ENCODE measurements around the gene IQCK.
"Not testable (repeated sequence)": the region's sequence is repeated elsewhere in the genome, so short reads cannot be mapped to it uniquely, and the experiment has no call there.

The IQCK gene

DNA sequence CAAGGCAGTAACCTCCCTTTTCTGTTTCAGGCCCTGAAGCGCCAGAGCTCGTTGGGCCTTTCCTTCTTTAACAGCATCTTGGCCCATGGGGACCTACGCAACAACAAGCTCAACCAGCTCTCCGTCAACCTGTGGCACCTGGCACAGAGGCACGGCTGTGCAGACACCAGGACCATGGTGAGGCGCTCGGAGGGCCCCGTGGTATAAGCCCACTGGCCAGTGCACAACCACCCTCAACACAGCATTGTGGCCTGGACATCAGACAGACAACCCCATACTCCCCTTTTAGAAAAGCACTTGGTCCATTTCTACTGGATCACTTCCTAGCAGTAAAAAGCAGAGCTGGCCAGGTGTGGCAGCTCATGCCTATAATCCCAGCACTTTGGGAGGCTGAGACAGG lies 18.6 kb upstream of the IQCK start:
- DNase-seq (ENCODE audit: low read depth in 2 of 2) = no peak

DNA sequence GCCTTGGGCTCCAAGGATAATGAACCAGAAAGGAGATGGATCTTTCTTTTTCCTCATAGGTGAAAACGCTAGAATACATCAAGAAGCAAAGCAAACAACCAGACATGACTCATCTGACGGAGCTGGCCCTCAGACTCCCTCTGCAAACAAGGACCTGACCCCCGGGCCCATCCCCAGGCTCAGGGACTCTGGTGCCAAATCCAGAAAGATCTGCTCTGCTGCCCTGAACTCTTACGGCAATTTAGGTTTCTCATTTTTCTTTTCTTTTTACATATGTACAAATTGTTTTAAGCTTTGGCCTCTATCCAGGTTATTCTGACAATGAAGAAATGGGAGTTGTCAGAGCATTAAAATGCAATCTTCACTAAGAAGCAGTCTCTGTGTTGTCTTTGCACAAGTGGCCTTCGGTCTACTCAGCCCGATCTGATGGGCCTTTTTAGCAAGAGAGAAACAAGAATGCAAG lies 17.7 kb upstream of the IQCK start:
- DNase-seq (ENCODE audit: low read depth in 2 of 2) = no peak

DNA sequence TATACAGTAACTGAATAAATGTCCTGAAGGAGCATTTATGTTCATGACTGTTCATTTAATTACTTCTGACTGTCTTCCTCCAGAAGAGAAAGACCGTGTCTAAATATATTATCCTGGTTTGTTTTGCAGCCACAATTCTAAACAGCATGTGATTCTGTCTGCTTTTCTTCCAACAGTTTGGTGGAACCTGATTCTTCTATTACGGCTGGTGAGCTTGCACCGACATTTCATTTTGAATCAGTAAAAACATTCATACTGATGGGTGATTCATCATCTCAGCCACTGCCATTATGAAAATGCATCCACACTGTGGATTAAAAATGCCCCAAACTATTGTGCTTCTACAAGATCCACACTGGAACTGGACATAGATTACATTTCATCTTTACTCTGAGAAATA lies 17.0 kb upstream of the IQCK start:
- no peak for DNase-seq (ENCODE audit: low read depth in 2 of 2)

- DNase-seq (ENCODE audit: low read depth in 2 of 2) = no peak
These were observed 14.7 kb upstream of the IQCK start for GRCh38 chr16:19703172-19703889.

GRCh38 chr16:19704321-19705145 lies 13.5 kb upstream of the IQCK start:
- DNase-seq (ENCODE audit: low read depth in 2 of 2) = no peak

DNA sequence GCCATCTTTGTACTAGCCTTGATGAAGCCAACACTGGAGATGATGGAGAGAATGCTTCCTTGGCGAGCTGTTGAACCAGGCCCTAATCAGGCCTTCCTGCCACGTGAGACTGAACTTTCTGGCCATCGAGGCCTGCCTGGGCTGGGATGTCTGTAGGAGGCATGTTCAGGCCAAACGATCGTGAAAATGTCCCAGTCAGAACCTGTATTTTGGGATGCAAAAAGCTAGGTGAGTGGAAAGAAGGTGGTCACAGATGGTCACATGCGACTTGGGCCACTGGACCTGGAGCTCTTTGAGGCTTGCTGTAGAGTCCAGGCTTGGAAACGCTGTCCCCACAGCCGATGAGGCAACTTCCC lies 12.9 kb upstream of the IQCK start:
- DNase-seq (ENCODE audit: low read depth in 2 of 2) = no peak

DNA sequence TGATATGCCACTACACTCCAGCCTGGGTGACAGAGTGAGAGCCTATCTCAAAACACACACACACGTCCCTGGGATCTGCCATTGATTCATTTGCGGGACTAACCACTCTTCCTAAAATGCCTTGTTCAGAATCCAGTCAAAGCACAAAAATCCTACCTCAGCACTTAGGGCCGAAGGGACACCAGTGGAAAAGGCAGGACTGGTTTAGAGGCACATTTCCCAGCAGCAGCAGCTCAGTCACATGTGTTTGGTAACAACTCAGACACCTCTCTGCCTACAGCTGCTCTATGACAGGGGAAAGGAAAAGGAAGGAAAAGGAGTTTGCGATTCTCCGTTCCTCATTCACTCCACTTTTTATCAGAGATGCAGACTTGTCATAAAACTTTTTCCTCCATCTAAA lies 12.2 kb upstream of the IQCK start:
- no peak for DNase-seq (ENCODE audit: low read depth in 2 of 2)

GRCh38 chr16:19706846-19707245 lies 11.2 kb upstream of the IQCK start:
- DNase-seq (ENCODE audit: low read depth in 2 of 2) = no peak

DNA sequence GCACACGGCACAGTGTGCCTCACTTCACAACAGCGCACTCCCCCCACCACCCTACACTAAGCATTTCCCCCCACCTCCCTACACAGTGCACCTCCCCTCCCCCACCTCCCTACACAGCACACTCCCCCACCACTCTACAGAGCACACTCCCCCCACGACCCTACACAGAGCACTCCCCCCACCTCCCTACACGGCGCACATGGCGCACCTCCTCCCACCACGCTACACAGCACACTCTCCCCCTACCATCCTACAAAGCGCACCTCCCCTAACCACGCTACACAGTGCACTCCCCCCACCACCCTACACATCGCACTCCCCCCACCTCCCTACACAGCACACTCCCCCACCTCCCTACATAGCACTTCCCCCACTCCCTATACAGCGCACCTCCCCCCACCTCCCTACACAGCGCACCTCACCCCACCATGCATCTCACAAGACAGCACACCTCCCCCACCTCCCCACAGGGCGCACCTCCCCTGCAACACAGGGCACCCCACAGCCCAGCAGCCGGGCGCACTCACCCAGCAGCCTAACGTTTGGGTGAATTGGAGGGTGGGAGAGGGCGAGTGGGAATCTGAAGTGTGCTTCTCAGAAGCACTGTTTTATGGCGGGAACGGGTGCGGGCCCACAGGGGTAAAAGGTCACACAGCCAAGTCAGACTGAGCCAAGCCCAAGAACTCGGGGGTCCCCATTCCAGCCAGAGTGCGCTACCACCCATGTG lies 10.3 kb upstream of the IQCK start:
- no peak for DNase-seq (ENCODE audit: low read depth in 2 of 2)

GRCh38 chr16:19708296-19709205 lies 9.5 kb upstream of the IQCK start:
- no peak for DNase-seq (ENCODE audit: low read depth in 2 of 2)

GRCh38 chr16:19709381-19710136 lies 8.5 kb upstream of the IQCK start:
- DNase-seq (ENCODE audit: low read depth in 2 of 2) = no peak

- no peak for DNase-seq (ENCODE audit: low read depth in 2 of 2)
These were observed 7.7 kb upstream of the IQCK start for GRCh38 chr16:19710191-19710908.

- no peak for DNase-seq (ENCODE audit: low read depth in 2 of 2)
These were observed 7.0 kb upstream of the IQCK start for GRCh38 chr16:19710991-19711545.

GRCh38 chr16:19711643-19712042 lies 6.4 kb upstream of the IQCK start:
- no peak for DNase-seq (ENCODE audit: low read depth in 2 of 2)

DNA sequence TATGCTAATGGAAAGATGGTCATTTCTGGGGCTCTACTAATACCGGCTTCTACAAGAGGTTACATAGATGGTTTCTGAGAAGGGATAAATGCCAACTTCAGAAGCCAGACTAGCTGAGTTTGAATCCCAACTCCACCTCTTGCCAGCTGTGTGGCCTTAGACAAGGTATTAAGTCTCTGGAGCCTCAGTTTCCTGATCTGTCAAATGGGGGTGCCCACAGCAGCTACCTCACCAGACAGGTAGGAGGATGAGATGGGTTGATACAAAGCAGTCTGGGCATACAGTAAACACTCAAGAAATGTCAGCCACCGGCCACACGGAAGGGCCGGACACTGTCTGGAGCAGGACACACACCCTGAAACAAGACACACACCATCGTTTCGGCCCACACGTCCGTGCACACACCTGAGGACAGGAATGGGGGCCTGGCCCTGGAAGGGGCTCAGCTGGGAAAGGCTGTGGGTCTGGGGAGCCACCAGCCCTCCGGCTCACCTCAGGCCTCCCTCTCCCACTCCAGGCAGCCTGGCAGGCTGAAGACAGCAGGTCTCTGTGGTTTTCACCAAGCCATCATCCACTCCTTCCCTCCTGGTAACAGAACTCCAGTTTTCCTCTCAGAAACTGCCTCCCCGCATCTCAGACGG lies 5.5 kb upstream of the IQCK start:
- no peak for DNase-seq (ENCODE audit: low read depth in 2 of 2)

GRCh38 chr16:19713697-19714096 lies 4.4 kb upstream of the IQCK start:
- no peak for DNase-seq (ENCODE audit: low read depth in 2 of 2)

DNA sequence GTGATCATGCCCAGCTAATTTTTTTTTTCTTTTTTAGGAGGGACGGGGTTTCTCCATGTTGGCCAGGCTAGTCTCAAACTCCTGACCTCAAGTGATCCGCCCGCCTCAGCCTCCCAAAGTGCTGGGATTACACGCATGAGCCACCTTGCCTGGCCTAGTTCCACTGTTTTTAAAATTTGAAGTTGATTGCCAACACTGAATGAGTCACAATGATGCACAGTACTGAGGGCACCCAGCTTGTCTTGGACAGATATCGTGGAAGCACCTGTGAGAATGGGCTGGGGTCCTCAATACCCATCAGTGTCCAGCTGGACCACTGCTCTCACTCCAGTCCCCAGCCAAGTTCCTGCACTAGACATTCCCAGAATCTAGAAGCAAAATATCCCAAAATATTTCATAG lies 2.5 kb upstream of the IQCK start:
- no peak for DNase-seq (ENCODE audit: low read depth in 2 of 2)

GRCh38 chr16:19716183-19716582 lies 1.9 kb upstream of the IQCK start:
- no peak for DNase-seq (ENCODE audit: low read depth in 2 of 2)

GRCh38 chr16:19716728-19717127 lies 1.3 kb upstream of the IQCK start:
- DNase-seq (ENCODE audit: low read depth in 2 of 2) = not testable (repeated sequence)
